CD4-positive, alpha-beta memory T cell (primary cell): ENCODE results near the gene SMIM5. TPM values are rescaled to one million over a fixed set of nuclear protein-coding genes. Genes with fewer than 3 reads are reported as not detected.
A peak's percentile ranks its signal among the peaks of the same experiment; 100 is the strongest.

Source experiments
- CTCF ChIA-PET: fragments of 350-600 bp; sonication (Branson Sonifier 250); formaldehyde crosslinking; loops from one replicate; lab custom pipeline; 2021; ENCODE audit warnings: inconsistent platforms; ENCODE audit not compliant: partially characterized antibody; lab: Charles Lee
- POLR2A ChIA-PET: fragments of 350-600 bp; sonication (Branson Sonifier 250); formaldehyde crosslinking; loops from one replicate; lab custom pipeline; 2021; ENCODE audit not compliant: partially characterized antibody; lab: Charles Lee
- DNase-seq, 5 donors: peaks; one replicate each; pipeline versions ENCODE4 v3.0.0 to v3.0.0-alpha.2; 2020 to 2022; ENCODE audit warnings: mixed read lengths in 1 of 5
- H3K27ac ChIP-seq: one replicate; pipeline ENCODE4 v1.7.0; 2013; ENCODE audit warnings: low read depth, low read length
- H3K27me3 ChIP-seq: 2 replicates; pipeline ENCODE4 v1.7.0; 2013; ENCODE audit warnings: mild to moderate bottlenecking, low read length, moderate library complexity; ENCODE audit not compliant: insufficient read depth
- H3K36me3 ChIP-seq: 2 replicates; pipeline ENCODE4 v1.7.0; 2013; ENCODE audit warnings: mild to moderate bottlenecking, low read length, moderate library complexity; ENCODE audit not compliant: insufficient read depth
- H3K4me1 ChIP-seq: 2 replicates; pipeline ENCODE4 v1.7.0; 2013; ENCODE audit warnings: mild to moderate bottlenecking, low read length, moderate library complexity; ENCODE audit not compliant: insufficient read depth
- H3K4me3 ChIP-seq, 2 donors: one replicate each; pipeline ENCODE4 v1.7.0; 2013; ENCODE audit warnings: low read length in 2 of 2, mild to moderate bottlenecking in 1 of 2
- H3K9me3 ChIP-seq, 2 donors: one replicate each; pipeline ENCODE4 v1.7.0; 2013; ENCODE audit warnings: low read length in 2 of 2, control low read depth in 1 of 2; ENCODE audit not compliant: control insufficient read depth in 1 of 2
- H3K27ac Mint-ChIP-seq, 7 donors: one replicate each; pipeline ENCODE4 v1.8.0; 2020 to 2021; ENCODE audit warnings: mixed read lengths in 7 of 7, mild to moderate bottlenecking in 6 of 7, inconsistent platforms in 3 of 7, moderate library complexity in 3 of 7
- H3K27me3 Mint-ChIP-seq, 2 donors: one replicate each; pipeline ENCODE4 v1.8.0; 2020 to 2021; ENCODE audit warnings: mixed read lengths in 2 of 2
- H3K36me3 Mint-ChIP-seq, 2 donors: one replicate each; pipeline ENCODE4 v1.8.0; 2020 to 2021; ENCODE audit warnings: mixed read lengths in 2 of 2, inconsistent platforms in 1 of 2, mild to moderate bottlenecking in 1 of 2
- H3K4me1 Mint-ChIP-seq, 4 donors: one replicate each; pipeline ENCODE4 v1.8.0; 2020 to 2021; ENCODE audit warnings: mixed read lengths in 4 of 4, mild to moderate bottlenecking in 1 of 4
- H3K4me3 Mint-ChIP-seq, 8 donors: one replicate each; pipeline ENCODE4 v1.8.0; 2020 to 2021; ENCODE audit warnings: mixed read lengths in 8 of 8, mild to moderate bottlenecking in 7 of 8, moderate library complexity in 6 of 8, inconsistent platforms in 3 of 8
- H3K9me3 Mint-ChIP-seq, 8 donors: one replicate each; pipeline ENCODE4 v1.8.0; 2020 to 2021; ENCODE audit warnings: mixed read lengths in 8 of 8, mild to moderate bottlenecking in 5 of 8, inconsistent platforms in 3 of 8, moderate library complexity in 1 of 8
- intact Hi-C: fragments of 100-400 bp; cut with micrococcal nuclease; formaldehyde crosslinking; loops from one replicate; pipeline ENCODE4 v1.15.1; 2023
- polyA plus RNA-seq, 2 donors: library from polyadenylated mRNA; unstranded; fragments of 300-500 nt; fragmentation: Illumina TruSeq; gene quantifications; one replicate each; pipeline ENCODE4 v1.2.3, GENCODE V29; 2021
- total RNA-seq, 2 experiments: library from RNA; stranded (reverse); gene quantifications; one replicate each; pipeline ENCODE4 v1.2.3, GENCODE V29; 2021

SMIM5 gene
- total and polyA plus RNA-seq, 4 experiments from 2014 or later, result not detected

- Histone ChIP-seq H3K27ac (peak overlapping the region; percentile 95), H3K4me1 (peaks cover 25% of the 10 kb centered on the region), H3K36me3 (peaks cover 28% of the 10 kb centered on the region), H3K27me3 (no peaks in the 10 kb centered on the region), H3K4me3 (no peak overlapping the region), H3K9me3 (no peaks in the 10 kb centered on the region)
- ChIA-PET CTCF (interaction anchor here (1.1 to 4.0 kb wide), 6 partner anchors 8 to 87 kb away, joined by 3 to 27 read pairs (median 12); partner anchors contain the start of gene SMIM5), POLR2A (interaction anchor here (0.7 to 2.4 kb wide), 19 partner anchors 9 to 437 kb away, joined by 3 to 12 read pairs (median 4); partner anchors contain the start of genes EXOC7, GALK1, GGA3 and MIF4GD)
- H3K9me3 Mint-ChIP-seq, result no peaks in the 10 kb centered on the region
- H3K4me3 Mint-ChIP-seq, result peak overlapping the region; percentile 21 to 74 (median 54)
- H3K27me3 Mint-ChIP-seq, result no peaks in the 10 kb centered on the region
- intact Hi-C loops, result loop anchor here (2.0 kb wide), 1 partner anchor 619 kb away; the partner anchor contains the start of genes ATP5PD and KCTD2
- peak overlapping the region in 5 of 7 donors; percentile 10 to 65 (median 38) for H3K27ac Mint-ChIP-seq
- no peak for DNase-seq
- peaks cover 10 to 17% (median 15%) of the 10 kb centered on the region in 4 donors for H3K4me1 Mint-ChIP-seq
- peaks cover 33 to 38% of the 10 kb centered on the region in 2 donors for H3K36me3 Mint-ChIP-seq
These were observed 32.7 kb downstream of the SMIM5 start for GRCh38 chr17:75665981-75666380.

- H3K9me3 ChIP-seq, result no peaks in the 10 kb centered on the region
- H3K27ac ChIP-seq, result peak within 1 kb of the TSS; percentile 95
- H3K27ac Mint-ChIP-seq, result peak within 1 kb of the TSS in 5 of 7 donors; percentile 29 to 72 (median 52)
- no peaks in the 10 kb centered on the region for H3K9me3 Mint-ChIP-seq
- peak; percentile 94 to 98 (median 96) for DNase-seq
- peak within 1 kb of the TSS; percentile 21 to 74 (median 54) for H3K4me3 Mint-ChIP-seq
- H3K36me3 ChIP-seq, result peaks cover 30% of the 10 kb centered on the region
- H3K4me1 ChIP-seq, result peaks cover 25% of the 10 kb centered on the region
- CTCF ChIA-PET, result interaction anchor here (1.1 to 4.0 kb wide), 7 partner anchors 8 to 210 kb away, joined by 3 to 27 read pairs (median 10); partner anchors contain the start of gene SMIM5
- no peaks in the 10 kb centered on the region for H3K27me3 Mint-ChIP-seq
- no peaks in the 10 kb centered on the region for H3K27me3 ChIP-seq
- H3K4me3 ChIP-seq, result peak within 1 kb of the TSS; percentile 72 to 85
- H3K4me1 Mint-ChIP-seq, result peaks cover 14 to 23% (median 18%) of the 10 kb centered on the region in 4 donors
- POLR2A ChIA-PET, result interaction anchor here (0.6 to 2.4 kb wide), 30 partner anchors 10 to 930 kb away, joined by 3 to 12 read pairs (median 4); partner anchors contain the start of genes FDXR, GALK1, GGA3 and ITGB4
- H3K36me3 Mint-ChIP-seq, result peaks cover 33 to 46% of the 10 kb centered on the region in 2 donors
- intact Hi-C loops, result loop anchor here (2.0 kb wide), 1 partner anchor 620 kb away; the partner anchor contains the start of genes ATP5PD and KCTD2
These were observed 33.9 kb downstream of the SMIM5 start, which contains the start of the genes RECQL5 and SAP30BP for GRCh38 chr17:75666959-75667790. Gene RECQL5 (minus strand): TSS chr17:75667154. CDS start chr17:75666557, 597 bp downstream. Gene SAP30BP (plus strand): TSS chr17:75667338. CDS start chr17:75667373, 35 bp downstream.

DNA sequence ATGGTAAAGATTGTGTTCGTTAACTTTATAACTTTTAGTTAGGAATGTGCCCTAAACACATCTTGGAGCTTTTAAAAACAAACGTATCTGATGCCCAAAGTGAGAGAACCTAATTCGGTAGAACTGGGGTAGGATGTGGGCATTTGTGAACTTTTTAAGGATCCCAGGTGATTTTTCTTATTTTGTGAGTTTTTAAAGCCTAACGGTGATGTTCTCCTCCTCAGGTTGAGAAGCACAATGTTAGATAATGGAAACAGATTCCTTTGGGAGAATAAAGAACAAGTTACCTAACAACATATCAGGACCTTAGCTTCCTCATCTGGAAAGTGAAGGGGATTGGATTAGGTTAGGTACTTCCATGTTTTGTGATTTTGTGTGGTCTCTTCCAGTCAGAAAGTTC is 34.6 kb downstream of the SMIM5 start:
- intact Hi-C loops, result loop anchor here (2.0 kb wide), 1 partner anchor 621 kb away; the partner anchor contains the start of genes ATP5PD and KCTD2
- POLR2A ChIA-PET, result interaction anchor here (0.6 to 2.4 kb wide), 10 partner anchors 9 to 931 kb away, joined by 3 to 12 read pairs (median 4); partner anchors contain the start of genes MIF4GD, RAB37 and WBP2

GRCh38 chr17:75668489-75668888 is 35.3 kb downstream of the SMIM5 start:
- Histone ChIP-seq H3K9me3 (no peaks in the 10 kb centered on the region), H3K4me3 (no peak overlapping the region), H3K4me1 (peaks cover 25% of the 10 kb centered on the region), H3K27me3 (no peaks in the 10 kb centered on the region), H3K36me3 (peaks cover 34% of the 10 kb centered on the region), H3K27ac (peak overlapping the region; percentile 95)
- Mint-ChIP-seq H3K9me3 (no peaks in the 10 kb centered on the region), H3K27me3 (no peaks in the 10 kb centered on the region), H3K4me3 (no peak overlapping the region), H3K27ac (peak overlapping the region in 3 of 7 donors; percentile 35 to 72 (median 53)), H3K36me3 (peaks cover 31 to 50% of the 10 kb centered on the region in 2 donors), H3K4me1 (peaks cover 14 to 20% (median 17%) of the 10 kb centered on the region in 4 donors)
- POLR2A ChIA-PET, result interaction anchor here (0.7 to 1.2 kb wide), 2 partner anchors 49 to 85 kb away, joined by 3 to 5 read pairs; no protein-coding TSS in a partner anchor
- no peak for DNase-seq
- CTCF ChIA-PET, result interaction anchor here (1.1 to 4.0 kb wide), 4 partner anchors 35 to 209 kb away, joined by 3 to 20 read pairs (median 4); partner anchors contain the start of gene SMIM5
- intact Hi-C loops, result no loop called here

More for the DNA sequence above, 34.6 kb downstream of the SMIM5 start:
- Mint-ChIP-seq H3K36me3 (peaks cover 31 to 45% of the 10 kb centered on the region in 2 donors), H3K27ac (peak overlapping the region in 1 of 7 donors; percentile 72), H3K9me3 (no peaks in the 10 kb centered on the region), H3K4me3 (no peak overlapping the region), H3K4me1 (peaks cover 14 to 20% (median 17%) of the 10 kb centered on the region in 4 donors), H3K27me3 (no peaks in the 10 kb centered on the region)
- Histone ChIP-seq H3K4me1 (peaks cover 25% of the 10 kb centered on the region), H3K36me3 (peaks cover 29% of the 10 kb centered on the region), H3K9me3 (no peaks in the 10 kb centered on the region), H3K4me3 (peak overlapping the region; percentile 72 to 85), H3K27me3 (no peaks in the 10 kb centered on the region), H3K27ac (peak overlapping the region; percentile 95)
- DNase-seq, result no peak
- CTCF ChIA-PET, result interaction anchor here (1.1 to 4.0 kb wide), 6 partner anchors 10 to 209 kb away, joined by 3 to 27 read pairs (median 8); partner anchors contain the start of gene SMIM5

DNA sequence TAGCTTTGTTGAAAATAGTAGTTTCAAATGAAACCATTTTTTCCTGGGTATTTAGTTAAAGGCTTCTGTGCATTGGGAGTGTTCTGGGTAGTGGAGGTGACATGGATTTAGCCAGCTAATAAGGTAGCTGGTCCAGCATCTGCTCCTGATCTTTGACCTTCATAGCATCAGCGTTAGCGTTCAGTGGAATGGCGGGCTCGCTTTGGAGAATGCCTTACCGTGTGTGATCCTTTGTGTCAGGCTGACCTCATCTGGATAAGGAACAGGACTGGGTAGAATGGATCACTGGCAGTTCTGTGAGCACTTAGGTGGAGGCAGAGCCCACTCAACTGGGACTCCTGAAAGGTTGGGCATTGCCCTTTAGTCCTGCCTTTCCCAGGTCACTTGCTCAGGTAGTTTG is 37.6 kb downstream of the SMIM5 start:
- Histone ChIP-seq H3K27ac (no peak overlapping the region), H3K36me3 (peaks cover 39% of the 10 kb centered on the region), H3K4me1 (peaks cover 30% of the 10 kb centered on the region), H3K27me3 (no peaks in the 10 kb centered on the region), H3K4me3 (no peak overlapping the region), H3K9me3 (no peaks in the 10 kb centered on the region)
- Mint-ChIP-seq H3K27ac (peak overlapping the region in 1 of 7 donors; percentile 46), H3K36me3 (peaks cover 26 to 49% of the 10 kb centered on the region in 2 donors), H3K4me1 (peaks cover 14 to 26% (median 18%) of the 10 kb centered on the region in 4 donors), H3K27me3 (no peaks in the 10 kb centered on the region), H3K4me3 (no peak overlapping the region), H3K9me3 (no peaks in the 10 kb centered on the region)
- ChIA-PET CTCF (interaction anchor here (0.9 to 7.8 kb wide), 3 partner anchors 9 to 77 kb away, joined by 3 to 162 read pairs (median 3); partner anchors contain the start of gene SMIM5), POLR2A (interaction anchor here (0.7 to 1.5 kb wide), 4 partner anchors 30 to 109 kb away, joined by 3 to 5 read pairs (median 4); no protein-coding TSS in a partner anchor)
- intact Hi-C loops, result no loop called here
- no peak for DNase-seq

DNA sequence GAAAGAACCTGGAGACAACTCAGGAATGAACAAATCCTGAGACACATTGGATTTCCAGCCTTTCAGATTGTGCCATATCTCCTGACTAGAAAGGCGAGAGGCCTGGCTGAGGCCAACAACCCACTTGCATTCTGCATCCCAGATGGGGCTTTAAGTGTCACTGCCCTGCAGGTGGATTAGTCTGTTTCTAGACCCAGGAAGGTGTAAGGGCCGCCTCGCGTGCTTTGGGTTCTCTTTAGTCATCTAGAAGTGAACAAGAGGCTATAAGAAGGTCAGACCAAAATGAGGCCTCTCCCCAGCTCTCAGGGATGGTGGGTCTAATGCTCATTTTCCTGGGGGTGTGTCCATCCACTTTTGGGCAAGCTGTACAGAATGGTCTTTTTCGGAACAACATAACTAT is 38.8 kb downstream of the SMIM5 start:
- Mint-ChIP-seq H3K4me1 (peaks cover 15 to 26% (median 19%) of the 10 kb centered on the region in 4 donors), H3K27me3 (no peaks in the 10 kb centered on the region), H3K36me3 (peaks cover 29 to 58% of the 10 kb centered on the region in 2 donors), H3K4me3 (no peak overlapping the region), H3K9me3 (no peaks in the 10 kb centered on the region), H3K27ac (peak overlapping the region in 1 of 7 donors; percentile 24)
- Histone ChIP-seq H3K27ac (no peak overlapping the region), H3K4me3 (no peak overlapping the region), H3K9me3 (no peaks in the 10 kb centered on the region), H3K4me1 (peaks cover 21% of the 10 kb centered on the region), H3K36me3 (peaks cover 43% of the 10 kb centered on the region), H3K27me3 (no peaks in the 10 kb centered on the region)
- intact Hi-C loops, result no loop called here
- CTCF ChIA-PET, result interaction anchor here (0.6 to 7.8 kb wide), 5 partner anchors 10 to 668 kb away, joined by 3 to 162 read pairs (median 3); partner anchors contain the start of gene SMIM5
- DNase-seq, result no peak
- POLR2A ChIA-PET, result interaction anchor here (1.5 to 1.7 kb wide), 2 partner anchors 77 to 82 kb away, joined by 4 to 5 read pairs; no protein-coding TSS in a partner anchor
